Activated CD8-positive, alpha-beta memory T cell treated with anti-CD3 and anti-CD28 coated beads for 36 hours (primary cell): ENCODE measurements around the gene PPIL6. TPM values are rescaled to one million over a fixed set of nuclear protein-coding genes. Genes with fewer than 3 reads are reported as not detected.

Experiments used
- CTCF ChIA-PET: fragments of 350-600 bp; sonication (Branson Sonifier 250); formaldehyde crosslinking; loops from one replicate; lab custom pipeline; 2021; ENCODE audit warnings: antibody characterized with exemption; lab: Charles Lee
- POLR2A ChIA-PET: fragments of 350-600 bp; sonication (Branson Sonifier 250); formaldehyde crosslinking; loops from one replicate; lab custom pipeline; 2021; ENCODE audit warnings: antibody characterized with exemption; lab: Charles Lee
- total RNA-seq, 2 experiments: library from RNA; stranded (reverse); gene quantifications; one replicate each; pipeline ENCODE4 v1.2.3, GENCODE V29; 2021

The PPIL6 gene
- total RNA-seq, 2 experiments from 2014 or later, result 0.17 to 0.36 TPM

DNA sequence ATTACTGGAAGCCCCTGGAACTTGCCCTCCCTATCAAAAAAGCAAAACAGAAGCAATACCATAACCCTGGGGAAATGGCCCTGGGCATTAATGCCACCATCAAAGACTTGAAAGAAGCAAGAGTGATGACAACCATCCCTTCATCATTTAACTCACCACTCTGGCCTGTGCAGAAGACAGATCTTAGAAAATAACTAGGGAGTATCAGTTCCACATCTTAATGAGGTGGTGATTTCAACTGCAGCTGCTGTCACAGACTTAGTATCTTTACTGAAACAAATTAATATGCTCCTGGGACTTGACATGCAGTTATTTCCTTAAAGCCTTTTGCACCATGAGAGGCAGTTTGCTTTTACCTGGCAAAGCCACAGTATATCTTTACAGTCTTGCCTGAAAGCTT is 82.2 kb downstream of the PPIL6 start:
- ChIA-PET POLR2A (no interaction called here), CTCF (no interaction called here)

GRCh38 chr6:109356237-109356636 is 84.2 kb downstream of the PPIL6 start:
- POLR2A ChIA-PET, result no interaction called here
- CTCF ChIA-PET, result no interaction called here

DNA sequence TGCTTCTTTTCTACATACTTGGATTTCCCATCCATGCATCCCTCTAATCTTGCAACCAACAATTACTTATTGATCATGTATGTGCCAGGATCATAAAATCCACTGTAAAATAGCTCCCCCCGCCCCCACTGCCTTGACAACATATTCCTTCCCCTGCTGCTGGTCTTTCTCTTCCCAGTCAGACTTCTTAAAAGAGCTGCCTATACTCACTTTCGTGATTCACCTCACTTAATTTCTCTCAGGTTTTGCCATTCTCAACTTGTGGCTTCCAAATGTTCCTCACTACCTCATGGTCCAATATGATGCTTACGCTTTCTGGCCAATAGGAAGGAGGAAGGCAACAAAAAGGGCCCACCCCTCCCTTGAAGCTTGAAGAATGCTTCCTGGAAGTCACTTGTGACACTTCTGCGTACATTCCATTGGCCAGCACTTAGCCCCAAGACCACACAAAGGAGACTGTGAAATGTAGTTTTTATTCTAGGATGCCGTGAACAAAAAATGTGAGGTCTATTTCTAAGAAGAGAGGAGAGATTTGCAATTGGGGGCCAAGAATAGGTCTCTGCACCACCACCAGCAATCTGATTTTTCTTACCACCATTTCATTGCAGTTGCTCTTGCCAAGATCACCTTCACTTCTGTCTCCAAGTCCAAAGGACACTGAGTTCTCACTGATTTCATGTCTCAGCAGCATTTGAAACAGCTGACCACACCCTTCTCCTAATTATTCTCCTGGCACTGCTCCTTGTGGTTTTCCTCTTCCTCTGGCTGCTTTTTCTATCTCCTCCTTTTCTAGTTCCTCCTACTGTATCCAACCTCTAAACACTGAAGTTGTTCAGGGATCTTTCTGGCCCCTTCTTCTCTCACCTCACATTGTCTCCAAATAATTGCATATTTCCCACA is 88.9 kb downstream of the PPIL6 start:
- POLR2A ChIA-PET, result no interaction called here
- CTCF ChIA-PET, result no interaction called here

DNA sequence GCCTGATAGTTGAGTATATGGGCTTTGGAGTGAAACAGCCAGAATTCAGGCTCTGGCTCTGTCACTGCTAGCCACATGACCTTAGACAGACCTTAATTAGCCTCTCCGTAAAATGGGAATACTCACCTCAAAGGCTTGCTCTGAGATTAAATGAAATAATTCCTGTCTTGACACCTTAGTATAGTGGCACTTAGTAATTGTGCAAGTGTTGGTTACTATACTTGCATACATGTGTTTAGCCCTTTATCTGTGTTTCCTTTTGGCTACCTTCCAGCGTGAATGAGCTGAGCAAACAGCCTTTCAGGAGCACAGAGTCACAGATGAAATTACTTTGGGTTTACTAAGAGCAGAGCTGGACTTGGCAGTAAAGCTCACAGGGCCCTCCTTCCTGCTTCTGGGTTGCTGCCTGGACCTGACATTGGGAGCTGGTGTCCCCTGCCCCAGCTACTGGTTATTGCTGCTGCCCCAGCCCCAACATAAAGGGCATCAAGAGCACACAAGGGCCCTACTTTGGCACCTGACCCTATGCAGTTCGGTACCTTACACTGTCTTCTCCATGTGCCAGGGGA is 90.9 kb downstream of the PPIL6 start:
- CTCF ChIA-PET, result interaction anchor here (0.5 kb wide), 1 partner anchor 34 kb away, joined by 3 read pairs; no protein-coding TSS in a partner anchor

GRCh38 chr6:109348226-109348625 is 92.2 kb downstream of the PPIL6 start:
- CTCF ChIA-PET, result interaction anchor here (0.7 kb wide), 1 partner anchor 10 kb away, joined by 3 read pairs; no protein-coding TSS in a partner anchor

More for the DNA sequence above, 90.9 kb downstream of the PPIL6 start:
- POLR2A ChIA-PET, result interaction anchor here (1.2 kb wide), 1 partner anchor 32 kb away, joined by 14 read pairs; no protein-coding TSS in a partner anchor

DNA sequence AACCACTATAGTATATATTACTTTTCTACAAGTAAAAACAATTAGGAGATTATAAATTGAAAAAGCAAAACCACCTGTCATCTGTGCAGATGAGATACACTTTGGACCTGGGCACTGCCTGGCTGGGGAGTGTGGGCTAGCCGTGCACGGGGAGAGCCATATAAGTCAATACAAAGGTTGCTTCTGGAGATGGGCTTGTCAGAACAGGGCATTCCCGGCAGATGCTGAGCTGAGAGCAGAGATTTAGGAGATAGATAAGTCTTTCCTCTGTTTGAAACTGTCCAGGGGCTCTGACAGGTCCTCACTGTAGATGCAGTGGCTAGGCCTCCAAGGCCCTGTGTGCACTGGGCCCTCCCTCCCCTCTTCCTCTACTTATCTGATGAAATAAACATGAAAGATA is 92.6 kb downstream of the PPIL6 start:
- POLR2A ChIA-PET, result no interaction called here
- CTCF ChIA-PET, result no interaction called here

More at GRCh38 chr6:109348226-109348625, 92.2 kb downstream of the PPIL6 start:
- POLR2A ChIA-PET, result no interaction called here

- ChIA-PET CTCF (no interaction called here), POLR2A (no interaction called here)
These were observed 94.4 kb downstream of the PPIL6 start for GRCh38 chr6:109345986-109346385.

GRCh38 chr6:109344226-109344625 is 96.2 kb downstream of the PPIL6 start:
- ChIA-PET CTCF (no interaction called here), POLR2A (no interaction called here)

GRCh38 chr6:109343518-109343917 is 96.9 kb downstream of the PPIL6 start:
- CTCF ChIA-PET, result no interaction called here
- POLR2A ChIA-PET, result no interaction called here

DNA sequence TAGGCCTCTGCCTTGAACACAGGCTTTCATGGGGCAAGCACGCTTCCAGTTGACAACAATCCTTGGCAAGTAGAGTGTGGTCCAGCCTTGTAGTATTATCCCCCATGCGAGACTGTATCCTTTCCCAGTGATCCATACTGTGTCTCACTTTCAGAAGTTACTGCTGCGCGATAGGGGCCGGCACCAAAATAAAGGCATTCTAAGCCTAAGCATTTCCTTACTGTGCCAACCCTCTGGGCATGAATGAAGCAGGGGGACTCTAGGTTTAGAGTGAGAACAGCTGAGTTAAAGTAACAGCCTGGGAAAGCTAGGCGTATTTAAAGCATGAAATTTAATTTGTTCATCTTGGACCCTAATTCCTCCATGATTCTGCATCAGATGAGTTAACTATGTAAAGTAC is 97.5 kb downstream of the PPIL6 start:
- ChIA-PET POLR2A (no interaction called here), CTCF (no interaction called here)

DNA sequence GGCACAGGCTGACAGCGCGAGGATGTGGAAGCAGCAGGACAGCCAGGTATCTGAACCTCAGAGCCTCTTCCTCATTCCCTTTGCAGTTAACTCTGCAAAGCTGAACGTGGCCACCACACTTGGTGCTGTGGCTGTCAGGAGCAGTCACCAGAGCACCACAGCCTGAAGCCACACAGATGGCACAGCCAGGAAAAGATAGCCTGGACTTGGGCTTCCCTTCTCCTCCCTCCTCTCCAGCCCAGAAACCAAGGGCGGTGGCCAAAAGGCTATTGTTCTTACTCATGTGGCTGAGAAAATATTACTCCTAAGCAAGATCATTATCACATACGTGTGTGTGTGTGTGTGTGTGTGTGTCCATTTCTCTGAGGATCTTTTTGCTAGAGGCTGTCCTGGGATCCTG is 97.9 kb downstream of the PPIL6 start:
- ChIA-PET POLR2A (no interaction called here), CTCF (no interaction called here)

DNA sequence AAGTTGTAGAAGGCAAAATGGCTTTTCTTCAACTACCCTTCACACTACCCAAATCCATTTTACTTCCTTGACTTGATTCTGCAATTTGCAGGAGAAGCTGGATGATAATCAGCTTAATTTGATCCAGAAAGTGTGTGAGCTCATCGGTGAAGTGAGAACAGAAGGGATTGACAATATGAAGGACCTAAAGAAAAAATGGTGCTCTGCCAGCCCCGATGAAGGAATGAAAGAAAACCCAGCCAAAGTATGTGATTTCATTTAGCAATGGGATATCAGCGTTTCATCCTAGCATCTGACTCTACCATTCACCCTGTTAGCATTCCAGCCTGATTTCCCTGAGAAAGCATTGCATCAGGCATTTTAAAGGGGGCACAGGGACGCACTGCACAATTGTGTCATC is 99.6 kb downstream of the PPIL6 start:
- CTCF ChIA-PET, result no interaction called here
- POLR2A ChIA-PET, result no interaction called here

Other genes starting within 250 kb of the PPIL6 start
- 100 to 1,000 TPM; 197 to 202 TPM for gene CD164, start 58.2 kb downstream of the PPIL6 start, total RNA-seq
- 10 to 100 TPM; 12.3 to 14.9 TPM for gene SMPD2, start 96 bp upstream of the PPIL6 start, total RNA-seq
- gene MICAL1, start 15.1 kb upstream of the PPIL6 start, total RNA-seq, result 10 to 100 TPM; 29.9 to 30.7 TPM
- 10 to 100 TPM; 17.8 to 18.5 TPM for gene ZBTB24, start 42.6 kb upstream of the PPIL6 start, total RNA-seq